AG04449 (cell line): Measurements from ENCODE around the gene SNX20.

Experiments
- CTCF ChIA-PET: fragments of 350-600 bp; formaldehyde crosslinking; extraction: SDS; loops from one replicate; lab custom pipeline; 2021; ENCODE audit warnings: antibody characterized with exemption; lab: Yijun Ruan, JAX
- POLR2A ChIA-PET: fragments of 400-600, 350-600 bp; formaldehyde crosslinking; extraction: SDS; loops from one replicate; lab custom pipeline; 2020; ENCODE audit warnings: antibody characterized with exemption, inconsistent platforms; lab: Yijun Ruan, JAX
- DNase-seq: peaks from one replicate; pipeline ENCODE4 v3.0.0-alpha.2; 2010; ENCODE audit warnings: low read depth, low spot score
- H3K4me3 ChIP-seq: 2 replicates; pipeline ENCODE4 v1.5.1; 2011; ENCODE audit warnings: low read depth, mild to moderate bottlenecking, control low read depth, low read length
- CTCF ChIP-seq: IDR thresholded peaks from one replicate; pipeline ENCODE4 v1.5.1; 2011; ENCODE audit warnings: mild to moderate bottlenecking, moderate library complexity, low read length, control low read depth, inconsistent platforms; ENCODE audit not compliant: insufficient read depth; ENCODE audit errors: missing control alignments

Gene SNX20

GRCh38 chr16:50632927-50633800, 47.9 kb downstream of the SNX20 start:
- no peak for TF ChIP-seq CTCF
- no peak overlapping the region for H3K4me3 ChIP-seq
- no peak for DNase-seq
- POLR2A ChIA-PET = no interaction called here
- CTCF ChIA-PET = interaction anchor here (2.3 kb wide), 1 partner anchor 32 kb away, joined by 10 read pairs; no protein-coding TSS in a partner anchor

GRCh38 chr16:50631985-50632576, 49.0 kb downstream of the SNX20 start:
- CTCF ChIA-PET = no interaction called here

GRCh38 chr16:50631249-50631984, 49.7 kb downstream of the SNX20 start:
- no peak overlapping the region for H3K4me3 ChIP-seq
- DNase-seq = no peak
- ChIA-PET POLR2A (no interaction called here), CTCF (no interaction called here)
- TF ChIP-seq CTCF = no peak

More at GRCh38 chr16:50631985-50632576, 49.0 kb downstream of the SNX20 start:
- DNase-seq = no peak
- no peak overlapping the region for H3K4me3 ChIP-seq
- POLR2A ChIA-PET = no interaction called here
- no peak for TF ChIP-seq CTCF

- H3K4me3 ChIP-seq = no peak overlapping the region
- ChIA-PET CTCF (no interaction called here), POLR2A (no interaction called here)
- no peak for DNase-seq
- TF ChIP-seq CTCF = no peak
Observed at GRCh38 chr16:50630394-50631020, 50.6 kb downstream of the SNX20 start.

- no peak for TF ChIP-seq CTCF
- H3K4me3 ChIP-seq = no peak overlapping the region
- CTCF ChIA-PET = no interaction called here
- POLR2A ChIA-PET = no interaction called here
- DNase-seq = no peak
Observed at GRCh38 chr16:50629334-50629733, 51.8 kb downstream of the SNX20 start.
